SK-N-SH (cell line): ENCODE measurements around the gene LMAN1L.

Experiments used
- CTCF ChIP-seq: fragments of 200-600 bp; sonication (generic); IDR thresholded peaks from 2 replicates; pipeline ENCODE4 v1.6.1; 2017; ENCODE audit warnings: antibody characterized with exemption, mild to moderate bottlenecking, moderate library complexity
- EZH2phosphoT487 ChIP-seq: fragments of 200-600 bp; sonication (generic); IDR thresholded peaks from 2 replicates; pipeline ENCODE4 v1.6.1; 2017; ENCODE audit warnings: low read depth, mixed run types, mild to moderate bottlenecking, antibody characterized with exemption, moderate library complexity, borderline replicate concordance
- FOXJ3 ChIP-seq: sonication (generic); formaldehyde crosslinking; IDR thresholded peaks from 2 replicates; pipeline ENCODE4 v1.5.1; 2020; ENCODE audit warnings: mild to moderate bottlenecking, missing genetic modification reagents
- POLR2AphosphoS5 ChIP-seq: IDR thresholded peaks from 2 replicates; pipeline ENCODE4 v1.6.1; 2012; ENCODE audit warnings: low read depth, low read length
- RAD21 ChIP-seq: IDR thresholded peaks from 2 replicates; pipeline ENCODE4 v1.6.1; 2012; ENCODE audit warnings: mild to moderate bottlenecking, low read length
- REST ChIP-seq: IDR thresholded peaks from 2 replicates; pipeline ENCODE4 v1.6.1; 2012; ENCODE audit warnings: mild to moderate bottlenecking, low read depth, low read length, moderate library complexity
- RFX5 ChIP-seq: IDR thresholded peaks from 2 replicates; pipeline ENCODE4 v1.6.1; 2012; ENCODE audit warnings: mild to moderate bottlenecking, improper control_type of control experiment, low read length
- SMC3 ChIP-seq: IDR thresholded peaks from 2 replicates; pipeline ENCODE4 v1.6.1; 2012; ENCODE audit warnings: low read depth, low read length, improper control_type of control experiment
- TF ChIP-seq, protein P1 (sequence below): IDR thresholded peaks from 2 replicates; pipeline ENCODE4 v1.4.0; 2012; ENCODE audit warnings: low read depth, borderline replicate concordance

- TF ChIP-seq CTCF (no peak), FOXJ3 (CRISPR knock-in tag) (no peak), RFX5 (no peak), RAD21 (no peak; the same call in 1 of the 2 replicates), POLR2AphosphoS5 (no peak), REST (no peak), EZH2phosphoT487 (no peak), SMC3 (no peak)
- TF ChIP-seq, protein P1, sequence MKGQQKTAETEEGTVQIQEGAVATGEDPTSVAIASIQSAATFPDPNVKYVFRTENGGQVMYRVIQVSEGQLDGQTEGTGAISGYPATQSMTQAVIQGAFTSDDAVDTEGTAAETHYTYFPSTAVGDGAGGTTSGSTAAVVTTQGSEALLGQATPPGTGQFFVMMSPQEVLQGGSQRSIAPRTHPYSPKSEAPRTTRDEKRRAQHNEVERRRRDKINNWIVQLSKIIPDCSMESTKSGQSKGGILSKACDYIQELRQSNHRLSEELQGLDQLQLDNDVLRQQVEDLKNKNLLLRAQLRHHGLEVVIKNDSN = no peak
Measured at GRCh38 chr15:74827614-74828013, 15.0 kb downstream of the LMAN1L start.
